ENCODE results near the gene SLC6A11.

Gene SLC6A11

DNA sequence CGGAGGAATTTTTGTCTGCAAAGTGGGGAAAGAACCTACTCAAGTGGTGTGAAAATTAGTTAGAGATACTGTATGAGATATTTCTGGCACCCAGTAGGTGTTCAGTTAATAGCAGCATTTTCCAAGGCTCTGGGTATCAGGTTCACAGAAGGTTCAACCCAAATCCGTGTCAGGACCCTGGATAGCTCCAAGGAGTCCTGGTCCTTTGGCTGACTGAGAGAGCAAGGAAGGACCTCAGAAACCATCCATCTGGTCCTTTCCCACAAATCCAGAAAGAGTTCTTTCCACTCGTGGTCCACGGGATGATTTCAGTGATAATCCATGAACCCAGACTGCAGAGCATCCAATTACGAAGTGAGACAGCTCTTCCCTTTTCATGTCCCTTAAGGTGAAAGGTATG is 51.4 kb downstream of the SLC6A11 start:
- TF ChIP-seq, protein P1, sequence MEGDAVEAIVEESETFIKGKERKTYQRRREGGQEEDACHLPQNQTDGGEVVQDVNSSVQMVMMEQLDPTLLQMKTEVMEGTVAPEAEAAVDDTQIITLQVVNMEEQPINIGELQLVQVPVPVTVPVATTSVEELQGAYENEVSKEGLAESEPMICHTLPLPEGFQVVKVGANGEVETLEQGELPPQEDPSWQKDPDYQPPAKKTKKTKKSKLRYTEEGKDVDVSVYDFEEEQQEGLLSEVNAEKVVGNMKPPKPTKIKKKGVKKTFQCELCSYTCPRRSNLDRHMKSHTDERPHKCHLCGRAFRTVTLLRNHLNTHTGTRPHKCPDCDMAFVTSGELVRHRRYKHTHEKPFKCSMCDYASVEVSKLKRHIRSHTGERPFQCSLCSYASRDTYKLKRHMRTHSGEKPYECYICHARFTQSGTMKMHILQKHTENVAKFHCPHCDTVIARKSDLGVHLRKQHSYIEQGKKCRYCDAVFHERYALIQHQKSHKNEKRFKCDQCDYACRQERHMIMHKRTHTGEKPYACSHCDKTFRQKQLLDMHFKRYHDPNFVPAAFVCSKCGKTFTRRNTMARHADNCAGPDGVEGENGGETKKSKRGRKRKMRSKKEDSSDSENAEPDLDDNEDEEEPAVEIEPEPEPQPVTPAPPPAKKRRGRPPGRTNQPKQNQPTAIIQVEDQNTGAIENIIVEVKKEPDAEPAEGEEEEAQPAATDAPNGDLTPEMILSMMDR (IDR thresholded peaks at IDR 0.05; ENCODE audit: borderline replicate concordance, insufficient read depth, low read depth, low read length), result no peak
- no peak overlapping the region for H3K4me3 ChIP-seq (ENCODE audit: low read depth, low read length)

DNA sequence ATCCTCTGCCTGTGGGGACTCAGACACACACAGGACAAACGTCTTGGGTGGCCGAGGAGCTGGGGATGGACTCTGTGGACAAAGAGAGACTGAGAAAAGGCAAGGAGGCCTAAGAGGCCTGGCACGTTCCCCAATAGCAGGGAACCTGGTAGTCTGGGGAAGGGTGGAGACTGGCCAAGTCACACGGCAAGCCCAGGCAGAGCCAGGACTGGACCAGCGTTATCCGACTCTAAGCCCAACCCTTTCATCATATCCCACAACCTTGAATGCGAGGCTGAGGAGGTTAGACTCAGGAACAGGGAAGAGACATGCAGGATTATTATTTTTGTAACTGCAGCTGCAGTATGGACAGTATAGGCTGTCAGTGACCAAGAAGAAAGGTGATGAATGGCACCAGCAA is 53.4 kb downstream of the SLC6A11 start:
- no peak overlapping the region for H3K4me3 ChIP-seq (ENCODE audit: low read depth, low read length)
- TF ChIP-seq, protein P1 (IDR thresholded peaks at IDR 0.05; ENCODE audit: borderline replicate concordance, insufficient read depth, low read depth, low read length), result no peak

DNA sequence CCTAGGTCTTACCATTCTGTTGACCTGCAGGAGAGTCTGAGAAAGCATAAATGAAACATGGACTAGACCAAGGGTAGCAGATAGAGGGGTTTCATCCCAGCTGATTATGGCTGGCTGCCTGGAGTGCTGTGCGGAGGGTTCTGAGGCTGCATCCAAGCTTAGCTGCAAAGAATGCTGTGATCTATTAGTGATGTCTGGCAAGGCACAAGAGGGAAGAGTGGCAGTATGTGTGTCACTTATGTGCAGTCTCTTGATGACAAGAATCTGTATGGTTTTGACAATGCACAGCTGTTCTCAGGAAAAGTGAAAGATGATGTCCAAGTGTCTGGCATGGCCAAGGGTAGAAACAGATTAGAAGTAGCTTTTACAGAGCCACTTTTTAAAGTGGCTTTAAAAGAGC is 54.3 kb downstream of the SLC6A11 start:
- H3K4me3 ChIP-seq (ENCODE audit: low read depth, low read length), result no peak overlapping the region
- TF ChIP-seq, protein P1 (IDR thresholded peaks at IDR 0.05; ENCODE audit: borderline replicate concordance, insufficient read depth, low read depth, low read length), result no peak

DNA sequence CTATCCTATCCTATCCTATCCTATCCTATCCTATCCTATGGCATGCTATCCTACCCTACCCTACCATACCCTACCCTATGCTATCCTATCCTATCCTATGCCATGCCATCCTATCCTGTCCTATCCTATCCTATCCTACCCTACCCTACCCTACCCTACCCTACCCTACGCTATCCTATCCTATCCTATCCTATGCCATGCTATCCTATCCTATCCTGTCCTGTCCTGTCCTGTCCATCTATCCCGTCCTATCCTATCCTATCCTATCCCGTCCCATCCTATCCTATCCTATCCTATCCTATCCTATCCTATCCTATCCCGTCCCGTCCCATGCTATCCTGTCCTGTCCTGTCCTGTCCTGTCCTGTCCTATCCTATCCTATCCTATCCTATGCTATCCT is 57.4 kb downstream of the SLC6A11 start:
- TF ChIP-seq, protein P1 (IDR thresholded peaks at IDR 0.05; ENCODE audit: borderline replicate concordance, insufficient read depth, low read depth, low read length), result no peak

DNA sequence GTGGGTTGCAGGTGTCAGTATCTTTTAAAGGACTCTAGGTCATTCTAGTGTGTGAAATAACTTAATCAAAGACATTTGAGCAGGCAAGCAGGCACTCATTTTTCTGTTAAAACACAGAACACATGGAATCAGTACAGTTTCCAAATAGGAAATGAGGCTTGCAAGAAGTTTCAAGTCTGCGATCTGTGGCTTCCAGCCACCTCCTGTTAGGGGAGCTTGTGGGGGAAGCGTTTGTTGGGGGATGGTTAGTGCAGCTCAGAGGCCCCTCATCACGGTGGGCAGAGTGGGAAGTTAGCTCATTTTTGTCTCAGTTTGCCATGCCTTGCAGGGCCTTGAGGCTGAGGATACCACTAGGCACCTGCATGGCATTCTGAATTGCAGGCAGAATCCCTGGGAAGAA is 59.9 kb downstream of the SLC6A11 start:
- TF ChIP-seq, protein P1 (IDR thresholded peaks at IDR 0.05; ENCODE audit: borderline replicate concordance, insufficient read depth, low read depth, low read length), result no peak
- no peak overlapping the region for H3K4me3 ChIP-seq (ENCODE audit: low read depth, low read length)

More for the DNA sequence above, 57.4 kb downstream of the SLC6A11 start:
- no peak overlapping the region for H3K4me3 ChIP-seq (ENCODE audit: low read depth, low read length)

DNA sequence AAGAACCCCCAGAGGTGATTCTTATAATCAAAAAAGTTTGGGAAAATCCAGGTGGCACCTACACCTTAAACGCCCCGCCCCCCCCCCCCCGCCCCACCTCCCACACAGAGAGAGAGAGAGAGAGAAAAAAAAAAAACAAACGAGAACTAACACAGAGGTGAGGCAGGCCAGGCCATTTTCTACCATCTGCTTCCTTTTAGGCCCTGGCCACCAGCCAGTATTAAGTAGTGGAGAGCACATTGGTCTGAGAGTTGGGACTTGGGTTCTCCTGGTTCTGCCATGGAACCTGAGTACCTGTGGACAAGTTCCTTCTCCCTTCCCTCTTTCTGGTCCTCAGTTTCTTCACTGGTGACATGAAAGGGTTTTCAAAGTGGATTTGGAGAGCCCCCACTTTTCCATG is 60.6 kb downstream of the SLC6A11 start:
- H3K4me3 ChIP-seq (ENCODE audit: low read depth, low read length), result no peak overlapping the region
- TF ChIP-seq, protein P1 (IDR thresholded peaks at IDR 0.05; ENCODE audit: borderline replicate concordance, insufficient read depth, low read depth, low read length), result no peak

DNA sequence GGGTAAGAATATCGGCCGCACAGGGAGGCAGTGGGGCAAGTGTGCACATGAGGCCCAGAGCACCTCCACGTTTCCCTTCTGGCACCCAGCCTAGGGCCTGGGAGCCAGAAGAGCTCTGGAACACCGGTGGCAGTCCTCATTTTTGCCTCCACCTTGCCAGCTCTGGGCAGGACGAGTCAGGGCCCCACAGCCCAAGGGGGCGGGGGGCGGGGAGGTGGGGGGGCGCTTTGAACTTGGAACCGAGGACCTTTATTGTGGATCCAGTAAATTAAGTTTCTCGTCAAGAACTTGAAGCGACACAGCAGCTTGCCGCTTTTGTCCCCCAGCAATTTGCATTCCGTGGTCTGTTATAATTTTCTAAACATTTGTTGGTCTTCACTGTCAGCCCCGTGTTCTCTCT is 66.8 kb downstream of the SLC6A11 start:
- TF ChIP-seq, protein P1 (IDR thresholded peaks at IDR 0.05; ENCODE audit: borderline replicate concordance, insufficient read depth, low read depth, low read length), result no peak
- H3K4me3 ChIP-seq (ENCODE audit: low read depth, low read length), result no peak overlapping the region
